IPS-15b (cell line): ENCODE measurements around the gene NFATC2.

Experiments used
- H3K27me3 ChIP-seq: one replicate; pipeline ENCODE4 v1.6.1; 2013; ENCODE audit warnings: low read length; ENCODE audit not compliant: control insufficient read depth, insufficient read depth
- H3K36me3 ChIP-seq: one replicate; pipeline ENCODE4 v1.6.1; 2013; ENCODE audit warnings: low read length; ENCODE audit not compliant: control insufficient read depth, insufficient read depth
- H3K4me1 ChIP-seq: one replicate; pipeline ENCODE4 v1.6.1; 2013; ENCODE audit warnings: mild to moderate bottlenecking, low read length; ENCODE audit not compliant: control insufficient read depth, insufficient read depth
- H3K4me3 ChIP-seq: one replicate; pipeline ENCODE4 v1.5.1; 2013; ENCODE audit warnings: low read depth, low read length
- H3K9ac ChIP-seq: one replicate; pipeline ENCODE4 v1.6.1; 2013; ENCODE audit warnings: low read depth, mild to moderate bottlenecking, low read length
- H3K9me3 ChIP-seq: one replicate; pipeline ENCODE4 v1.6.1; 2013; ENCODE audit warnings: mild to moderate bottlenecking, low read length; ENCODE audit not compliant: control insufficient read depth, insufficient read depth

NFATC2 gene

GRCh38 chr20:51425347-51426106, 117.0 kb downstream of the NFATC2 start:
- H3K9me3 ChIP-seq = no peaks in the 10 kb centered on the region
- H3K27me3 ChIP-seq = no peaks in the 10 kb centered on the region
- no peak overlapping the region for H3K4me3 ChIP-seq
- peak overlapping the region; percentile 42 for H3K9ac ChIP-seq
- H3K36me3 ChIP-seq = no peaks in the 10 kb centered on the region
- peaks cover 8% of the 10 kb centered on the region for H3K4me1 ChIP-seq

GRCh38 chr20:51424270-51425117, 118.0 kb downstream of the NFATC2 start:
- no peaks in the 10 kb centered on the region for H3K27me3 ChIP-seq
- peaks cover 8% of the 10 kb centered on the region for H3K4me1 ChIP-seq
- H3K4me3 ChIP-seq = no peak overlapping the region
- no peaks in the 10 kb centered on the region for H3K36me3 ChIP-seq
- H3K9me3 ChIP-seq = no peaks in the 10 kb centered on the region
- H3K9ac ChIP-seq = no peak overlapping the region

GRCh38 chr20:51423810-51424209, 118.7 kb downstream of the NFATC2 start:
- Histone ChIP-seq H3K9me3 (no peaks in the 10 kb centered on the region), H3K9ac (no peak overlapping the region), H3K36me3 (no peaks in the 10 kb centered on the region), H3K27me3 (no peaks in the 10 kb centered on the region), H3K4me3 (no peak overlapping the region), H3K4me1 (peaks cover 8% of the 10 kb centered on the region)

- Histone ChIP-seq H3K9ac (no peak overlapping the region), H3K9me3 (no peaks in the 10 kb centered on the region), H3K27me3 (no peaks in the 10 kb centered on the region), H3K4me3 (no peak overlapping the region), H3K4me1 (peaks cover 8% of the 10 kb centered on the region), H3K36me3 (no peaks in the 10 kb centered on the region)
These were observed 119.2 kb downstream of the NFATC2 start for GRCh38 chr20:51423290-51423667.

- Histone ChIP-seq H3K36me3 (no peaks in the 10 kb centered on the region), H3K4me1 (peaks cover 8% of the 10 kb centered on the region), H3K9ac (no peak overlapping the region), H3K9me3 (no peaks in the 10 kb centered on the region), H3K4me3 (no peak overlapping the region), H3K27me3 (no peaks in the 10 kb centered on the region)
These were observed 119.8 kb downstream of the NFATC2 start for GRCh38 chr20:51422514-51423289.

- Histone ChIP-seq H3K27me3 (no peaks in the 10 kb centered on the region), H3K36me3 (no peaks in the 10 kb centered on the region), H3K4me3 (no peak overlapping the region), H3K9me3 (no peaks in the 10 kb centered on the region), H3K4me1 (peaks cover 8% of the 10 kb centered on the region), H3K9ac (no peak overlapping the region)
These were observed 121.7 kb downstream of the NFATC2 start for GRCh38 chr20:51420805-51421204.

- no peak overlapping the region for H3K4me3 ChIP-seq
- H3K36me3 ChIP-seq = no peaks in the 10 kb centered on the region
- H3K4me1 ChIP-seq = peaks cover 8% of the 10 kb centered on the region
- no peaks in the 10 kb centered on the region for H3K9me3 ChIP-seq
- no peaks in the 10 kb centered on the region for H3K27me3 ChIP-seq
- no peak overlapping the region for H3K9ac ChIP-seq
These were observed 122.4 kb downstream of the NFATC2 start for GRCh38 chr20:51420111-51420510.

GRCh38 chr20:51419646-51420045, 122.9 kb downstream of the NFATC2 start:
- Histone ChIP-seq H3K36me3 (no peaks in the 10 kb centered on the region), H3K27me3 (no peaks in the 10 kb centered on the region), H3K4me3 (no peak overlapping the region), H3K4me1 (peaks cover 8% of the 10 kb centered on the region), H3K9me3 (no peaks in the 10 kb centered on the region), H3K9ac (no peak overlapping the region)

GRCh38 chr20:51419231-51419630, 123.3 kb downstream of the NFATC2 start:
- Histone ChIP-seq H3K4me1 (peaks cover 5% of the 10 kb centered on the region), H3K27me3 (no peaks in the 10 kb centered on the region), H3K4me3 (no peak overlapping the region), H3K9me3 (no peaks in the 10 kb centered on the region), H3K9ac (no peak overlapping the region), H3K36me3 (no peaks in the 10 kb centered on the region)

GRCh38 chr20:51418137-51418529, 124.4 kb downstream of the NFATC2 start:
- Histone ChIP-seq H3K9ac (no peak overlapping the region), H3K9me3 (no peaks in the 10 kb centered on the region), H3K36me3 (no peaks in the 10 kb centered on the region), H3K4me1 (no peaks in the 10 kb centered on the region), H3K27me3 (no peaks in the 10 kb centered on the region), H3K4me3 (no peak overlapping the region)

GRCh38 chr20:51417250-51418136, 125.0 kb downstream of the NFATC2 start:
- Histone ChIP-seq H3K4me3 (no peak overlapping the region), H3K36me3 (no peaks in the 10 kb centered on the region), H3K9ac (no peak overlapping the region), H3K9me3 (no peaks in the 10 kb centered on the region), H3K4me1 (no peaks in the 10 kb centered on the region), H3K27me3 (no peaks in the 10 kb centered on the region)
